GM12878 (cell line): ENCODE measurements around the gene CARD11. TPM values are rescaled to one million over a fixed set of nuclear protein-coding genes. Genes with fewer than 3 reads are reported as not detected.
A peak's percentile ranks its signal among the peaks of the same experiment; 100 is the strongest.

Experiments
- ATAC-seq: fragments of 200-7000 bp; cut with Tn5 transposase; 3 replicates; pipeline ENCODE4 v1.9.1; 2020; ENCODE audit warnings: mild to moderate bottlenecking, moderate library complexity
- BruUV-seq: library from RNA; stranded (reverse); fragments of 400-500 nt; replicated peaks from 2 replicates; lab custom pipeline; 2021; lab: Mats Ljungman, UMichigan
- CTCF ChIA-PET: fragments of 300-600 bp; sonication (Branson Sonifier 250); formaldehyde crosslinking; extraction: SDS; loops from one replicate; lab custom pipeline; 2021; ENCODE audit warnings: inconsistent platforms; lab: Yijun Ruan, JAX
- POLR2A ChIA-PET: fragments of 350-600 bp; formaldehyde crosslinking; extraction: SDS; loops from one replicate; lab custom pipeline; 2021; ENCODE audit warnings: inconsistent platforms; lab: Charles Lee
- RAD21 ChIA-PET: fragments of 300-600 bp; sonication (Branson Sonifier 250); formaldehyde crosslinking; loops from one replicate; lab custom pipeline; 2023; ENCODE audit warnings: antibody characterized with exemption; ENCODE audit not compliant: unreplicated experiment; lab: Charles Lee
- SMC1A ChIA-PET: fragments of 300-600 bp; sonication (Branson Sonifier 250); formaldehyde crosslinking; loops from one replicate; lab custom pipeline; 2023; ENCODE audit not compliant: unreplicated experiment, uncharacterized antibody; lab: Charles Lee
- DNase-seq: peaks from one replicate; pipeline ENCODE4 v3.0.0-alpha.2; 2011; ENCODE audit warnings: low read depth, low spot score
- FAIRE-seq: peaks from 3 replicates; lab custom pipeline; 2011; peaks lifted over from hg19 to GRCh38; lab: Jason Lieb, UNC
- H2AFZ ChIP-seq: 2 replicates; pipeline ENCODE4 v1.6.0; 2011; ENCODE audit warnings: low read depth, low read length, control low read depth; ENCODE audit not compliant: control insufficient read depth
- H3K27ac ChIP-seq: 2 replicates; pipeline ENCODE4 v1.5.1; 2011; ENCODE audit warnings: control low read depth; ENCODE audit not compliant: control insufficient read depth, insufficient read depth
- H3K27me3 ChIP-seq, 2 experiments: replicated peaks in 1 of 2; 2 replicates each; pipeline versions ENCODE4 v1.6.0 to v1.6.1; 2011; ENCODE audit warnings: low read length in 1 of 2; ENCODE audit not compliant: control insufficient read depth in 2 of 2, insufficient read depth in 2 of 2
- H3K36me3 ChIP-seq, 2 experiments: 2 replicates each; pipeline ENCODE4 v1.5.1; 2011; ENCODE audit warnings: low read length in 1 of 2; ENCODE audit not compliant: control insufficient read depth in 2 of 2, insufficient read depth in 2 of 2
- H3K4me1 ChIP-seq: 2 replicates; pipeline ENCODE4 v1.6.1; 2011; ENCODE audit warnings: mild to moderate bottlenecking, low read length, moderate library complexity, mixed read lengths; ENCODE audit not compliant: control insufficient read depth, insufficient read depth
- H3K4me2 ChIP-seq: 2 replicates; pipeline ENCODE4 v1.6.0; 2011; ENCODE audit warnings: control low read depth; ENCODE audit not compliant: control insufficient read depth, insufficient read depth
- H3K4me3 ChIP-seq: fragments of 200-600 bp; sonication (generic); 2 replicates; pipeline ENCODE4 v1.5.1; 2016
- H3K79me2 ChIP-seq: 2 replicates; pipeline ENCODE4 v1.6.0; 2011; ENCODE audit warnings: low read length; ENCODE audit not compliant: control insufficient read depth, insufficient read depth
- H3K9ac ChIP-seq: 2 replicates; pipeline ENCODE4 v1.8.0; 2011; ENCODE audit warnings: low read length, control low read depth, mixed read lengths; ENCODE audit not compliant: control insufficient read depth, insufficient read depth
- H3K9me3 ChIP-seq: replicated peaks from 3 replicates; pipeline ENCODE4 v1.5.1; 2011; ENCODE audit warnings: mild to moderate bottlenecking, low read length; ENCODE audit not compliant: control insufficient read depth, insufficient read depth
- H4K20me1 ChIP-seq: 2 replicates; pipeline ENCODE4 v1.6.0; 2011; ENCODE audit not compliant: control insufficient read depth, insufficient read depth
- ATF3 ChIP-seq: IDR thresholded peaks from 2 replicates; pipeline ENCODE4 v1.6.1; 2011; ENCODE audit warnings: low read depth, mild to moderate bottlenecking, low read length, moderate library complexity, borderline replicate concordance; ENCODE audit errors: extremely low read depth
- BCL3 ChIP-seq: IDR thresholded peaks from 2 replicates; pipeline ENCODE4 v1.6.1; 2011; ENCODE audit warnings: borderline replicate concordance, low read depth, mild to moderate bottlenecking, moderate library complexity, low read length; ENCODE audit not compliant: insufficient read depth, poor library complexity, severe bottlenecking
- EGR1 ChIP-seq, 2 experiments: IDR thresholded peaks; 1 replicate in 1 of 2; 2 replicates in 1 of 2; pipeline ENCODE4 v1.6.1; 2011 to 2012; ENCODE audit warnings: low read depth in 2 of 2, low read length in 2 of 2, borderline replicate concordance in 1 of 2, mild to moderate bottlenecking in 1 of 2, moderate library complexity in 1 of 2
- WGBS: methylation state at CpG from one replicate; pipeline ENCODE4 v1.1.6; 2016; ENCODE audit warnings: low lambda C conversion rate; ENCODE audit not compliant: insufficient replicate concordance, insufficient coverage; ENCODE audit errors: missing lambda C conversion rate; 5-methylcytosine and 5-hydroxymethylcytosine counted together
- in situ Hi-C: fragments of 300-500 bp; cut with MboI; formaldehyde crosslinking; loops from 9 replicates; pipeline ENCODE4 v1.14.3; 2018; ENCODE audit warnings: mixed read lengths
- intact Hi-C: fragments of 100-400 bp; cut with micrococcal nuclease; formaldehyde crosslinking; loops from one replicate; pipeline ENCODE4 v1.14.2; 2022; ENCODE audit not compliant: unreplicated experiment
- polyA plus RNA-seq, 11 experiments: library from polyadenylated mRNA; depleted of rRNA in 4 of 11; unstranded in 6 of 11; stranded (reverse) in 5 of 11; fragments of >200 nt; fragmentation: Nextera tagmentation in 4 of 11; fragmentation: Illumina TruSeq in 1 of 11; extraction: Ambion mirVana in 4 of 11; extraction: Trizol in 1 of 11; gene quantifications; 1 replicate in 1 of 11; 2 replicates in 10 of 11; pipeline versions ENCODE4 v1.2.1 to v1.2.3, GENCODE V29; 2011 to 2016; ENCODE audit warnings: inconsistent platforms in 2 of 11, missing spikeins in 2 of 11, low read depth in 1 of 11
- total RNA-seq, 4 experiments: library from RNA; depleted of rRNA in 3 of 4; stranded (reverse); fragments of >200 nt in 3 of 4; fragmentation: Illumina TruSeq in 1 of 4; extraction: Trizol in 1 of 4; gene quantifications; 2 replicates each; pipeline versions ENCODE4 v1.2.1 to v1.2.3, GENCODE V29; 2013 to 2021
- TF ChIP-seq, protein P1 (sequence below): IDR thresholded peaks from 2 replicates; pipeline ENCODE4 v1.6.1; 2011; ENCODE audit warnings: mild to moderate bottlenecking, low read depth, low read length, moderate library complexity; ENCODE audit not compliant: insufficient replicate concordance
- TF ChIP-seq, protein P2 (sequence below): fragments of 450-650 bp; IDR thresholded peaks from 2 replicates; pipeline ENCODE4 v1.6.1; 2014; ENCODE audit warnings: mild to moderate bottlenecking

Gene CARD11
- total and polyA plus RNA-seq, 10 of the 15 experiments (the other 5 are each of a cell fraction or from before 2014, with no cell fraction given): 0.27 to 72.0 (median 28.4) TPM

GRCh38 chr7:2880051-2880450 lies 163.6 kb downstream of the CARD11 start:
- no peak overlapping the region for H3K4me3 ChIP-seq
- no peak overlapping the region for H3K9ac ChIP-seq
- 53% methylated on average over 8 of the region's 8 CpGs for WGBS
- no peaks in the 10 kb centered on the region for H3K9me3 ChIP-seq
- no peak overlapping the region for H2AFZ ChIP-seq
- TF ChIP-seq EGR1 (IDR thresholded peaks at IDR 0.05; ENCODE audit: borderline replicate concordance in 1 of 2, low read depth in 2 of 2, low read length in 2 of 2) (no peak), ATF3 (no peak), BCL3 (peak; percentile 81)
- TF ChIP-seq, protein P1, sequence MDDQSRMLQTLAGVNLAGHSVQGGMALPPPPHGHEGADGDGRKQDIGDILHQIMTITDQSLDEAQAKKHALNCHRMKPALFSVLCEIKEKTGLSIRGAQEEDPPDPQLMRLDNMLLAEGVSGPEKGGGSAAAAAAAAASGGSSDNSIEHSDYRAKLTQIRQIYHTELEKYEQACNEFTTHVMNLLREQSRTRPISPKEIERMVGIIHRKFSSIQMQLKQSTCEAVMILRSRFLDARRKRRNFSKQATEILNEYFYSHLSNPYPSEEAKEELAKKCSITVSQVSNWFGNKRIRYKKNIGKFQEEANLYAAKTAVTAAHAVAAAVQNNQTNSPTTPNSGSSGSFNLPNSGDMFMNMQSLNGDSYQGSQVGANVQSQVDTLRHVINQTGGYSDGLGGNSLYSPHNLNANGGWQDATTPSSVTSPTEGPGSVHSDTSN: no peak
- TF ChIP-seq, protein P2, sequence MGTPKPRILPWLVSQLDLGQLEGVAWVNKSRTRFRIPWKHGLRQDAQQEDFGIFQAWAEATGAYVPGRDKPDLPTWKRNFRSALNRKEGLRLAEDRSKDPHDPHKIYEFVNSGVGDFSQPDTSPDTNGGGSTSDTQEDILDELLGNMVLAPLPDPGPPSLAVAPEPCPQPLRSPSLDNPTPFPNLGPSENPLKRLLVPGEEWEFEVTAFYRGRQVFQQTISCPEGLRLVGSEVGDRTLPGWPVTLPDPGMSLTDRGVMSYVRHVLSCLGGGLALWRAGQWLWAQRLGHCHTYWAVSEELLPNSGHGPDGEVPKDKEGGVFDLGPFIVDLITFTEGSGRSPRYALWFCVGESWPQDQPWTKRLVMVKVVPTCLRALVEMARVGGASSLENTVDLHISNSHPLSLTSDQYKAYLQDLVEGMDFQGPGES: no peak
- TF ChIP-seq, all 136 proteins: peak for 1
- H3K79me2 ChIP-seq: no peaks in the 10 kb centered on the region
- BruUV-seq: no TSS peak
- CTCF ChIA-PET: no interaction called here
- DNase-seq (no peak), FAIRE-seq (no peak), ATAC-seq (no peak)
- intact Hi-C loops: no loop called here
- no peaks in the 10 kb centered on the region for H3K27me3 ChIP-seq
- H3K27ac ChIP-seq: no peak overlapping the region
- POLR2A ChIA-PET: no interaction called here
- SMC1A ChIA-PET: no interaction called here
- H4K20me1 ChIP-seq: no peaks in the 10 kb centered on the region
- no peaks in the 10 kb centered on the region for H3K36me3 ChIP-seq
- RAD21 ChIA-PET: no interaction called here
- H3K4me1 ChIP-seq: peaks cover 7% of the 10 kb centered on the region
- H3K4me2 ChIP-seq: no peak overlapping the region
- in situ Hi-C loops: no loop called here
